Ascending aorta (tissue), 2 donors: ENCODE results near the gene HOXA13. TPM values are rescaled to one million over a fixed set of nuclear protein-coding genes. Genes with fewer than 3 reads are reported as not detected.
A peak's percentile ranks its signal among the peaks of the same experiment; 100 is the strongest.

Source experiments
- DNase-seq, 2 donors: peaks; one replicate each; pipeline ENCODE4 v3.0.0-alpha.2; 2019; ENCODE audit warnings: low spot score in 2 of 2
- H3K27ac ChIP-seq, 2 donors: fragments of 200-600 bp; sonication (generic); one replicate each; pipeline ENCODE4 v1.5.1; 2016 to 2017; ENCODE audit warnings: mild to moderate bottlenecking in 1 of 2
- H3K27me3 ChIP-seq: fragments of 200-600 bp; sonication (generic); one replicate; pipeline ENCODE4 v1.5.1; 2017
- H3K36me3 ChIP-seq, 2 donors: fragments of 200-600 bp; sonication (generic); one replicate each; pipeline ENCODE4 v1.5.1; 2016
- H3K4me1 ChIP-seq, 2 donors: fragments of 200-600 bp; sonication (generic); one replicate each; pipeline ENCODE4 v1.5.1; 2016 to 2017; ENCODE audit warnings: mild to moderate bottlenecking in 1 of 2
- H3K4me3 ChIP-seq, 2 donors: fragments of 200-600 bp; sonication (generic); one replicate each; pipeline ENCODE4 v1.5.1; 2016 to 2017; ENCODE audit warnings: mild to moderate bottlenecking in 1 of 2
- H3K9me3 ChIP-seq, 2 donors: fragments of 200-600 bp; sonication (generic); one replicate each; pipeline ENCODE4 v1.5.1; 2016
- intact Hi-C: fragments of 100-400 bp; cut with DNase I; formaldehyde crosslinking; loops from one replicate; pipeline ENCODE4 v1.15.1; 2023
- total RNA-seq: library from RNA; depleted of rRNA; stranded (reverse); fragments of >200 nt; gene quantifications from one replicate; pipeline ENCODE4 v1.1.0, GENCODE V29; 2016
- TF ChIP-seq, protein P1 (sequence below), 3 experiments: fragments of 200-600 bp in 2 of 3; fragments of 450-650 bp in 1 of 3; sonication (generic) in 2 of 3; IDR thresholded peaks; one replicate each; pipeline ENCODE4 v1.5.1; 2016 to 2019; ENCODE audit warnings: antibody characterized with exemption in 3 of 3, mild to moderate bottlenecking in 1 of 3, moderate library complexity in 1 of 3

HOXA13 gene
- total RNA-seq, 1 donor from 2014 or later, result not detected

DNA sequence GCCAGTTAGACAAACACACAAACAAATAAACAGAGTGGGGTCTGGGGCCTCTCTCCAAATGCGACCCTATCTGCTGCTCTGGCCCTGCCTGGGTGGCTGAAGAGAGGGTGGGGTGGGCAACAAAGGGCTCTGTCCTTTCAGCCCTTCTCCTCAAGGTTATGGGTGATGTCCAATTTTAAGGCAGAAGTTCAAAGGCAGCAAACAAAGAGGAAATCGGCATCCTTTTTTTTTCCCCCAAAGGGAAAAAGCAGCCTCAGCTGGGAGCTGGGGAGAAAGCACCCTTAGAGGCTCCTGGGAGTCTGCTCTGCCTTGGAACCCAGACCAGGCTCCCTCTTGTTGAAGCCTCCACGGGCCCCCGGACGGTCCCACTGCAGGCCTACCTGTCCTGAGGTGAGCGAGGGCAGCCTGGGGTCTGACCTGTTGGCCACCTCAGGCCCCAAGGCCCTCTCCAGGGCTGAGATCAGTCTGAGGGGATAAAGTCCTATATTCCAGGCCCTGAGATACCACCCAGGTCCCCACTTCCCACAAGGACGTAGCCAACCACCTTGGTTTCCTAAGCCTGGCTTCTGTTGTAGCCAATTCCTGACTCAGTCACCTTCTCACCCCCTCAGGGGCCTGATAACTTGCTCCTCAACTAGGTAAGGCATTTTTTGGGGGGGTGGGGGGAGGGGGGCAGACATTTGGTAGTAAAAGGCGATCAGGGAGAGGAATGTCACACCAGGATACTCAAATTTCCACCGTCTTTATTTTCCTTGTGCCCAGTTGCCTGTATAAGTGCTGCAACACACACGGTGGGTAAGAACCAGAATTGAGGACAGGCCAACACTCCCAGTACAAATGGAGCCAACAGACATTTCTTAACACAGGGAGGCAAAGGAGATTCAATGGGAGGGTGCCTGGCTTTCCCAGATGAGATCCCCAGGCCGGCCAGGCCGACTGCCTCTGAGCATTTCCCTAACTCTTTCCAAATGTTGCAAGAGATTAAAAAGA is 19.2 kb downstream of the HOXA13 start:
- Histone ChIP-seq H3K4me3 (no peak overlapping the region), H3K4me1 (peaks cover 2 to 15% of the 10 kb centered on the region in 2 donors), H3K27ac (no peak overlapping the region), H3K36me3 (no peaks in the 10 kb centered on the region), H3K9me3 (no peaks in the 10 kb centered on the region), H3K27me3 (peaks cover 23% of the 10 kb centered on the region)
- intact Hi-C loops, result loop anchor here (5.0 kb wide), 1 partner anchor 813 kb away; no protein-coding TSS in a partner anchor
- TF ChIP-seq, protein P1, sequence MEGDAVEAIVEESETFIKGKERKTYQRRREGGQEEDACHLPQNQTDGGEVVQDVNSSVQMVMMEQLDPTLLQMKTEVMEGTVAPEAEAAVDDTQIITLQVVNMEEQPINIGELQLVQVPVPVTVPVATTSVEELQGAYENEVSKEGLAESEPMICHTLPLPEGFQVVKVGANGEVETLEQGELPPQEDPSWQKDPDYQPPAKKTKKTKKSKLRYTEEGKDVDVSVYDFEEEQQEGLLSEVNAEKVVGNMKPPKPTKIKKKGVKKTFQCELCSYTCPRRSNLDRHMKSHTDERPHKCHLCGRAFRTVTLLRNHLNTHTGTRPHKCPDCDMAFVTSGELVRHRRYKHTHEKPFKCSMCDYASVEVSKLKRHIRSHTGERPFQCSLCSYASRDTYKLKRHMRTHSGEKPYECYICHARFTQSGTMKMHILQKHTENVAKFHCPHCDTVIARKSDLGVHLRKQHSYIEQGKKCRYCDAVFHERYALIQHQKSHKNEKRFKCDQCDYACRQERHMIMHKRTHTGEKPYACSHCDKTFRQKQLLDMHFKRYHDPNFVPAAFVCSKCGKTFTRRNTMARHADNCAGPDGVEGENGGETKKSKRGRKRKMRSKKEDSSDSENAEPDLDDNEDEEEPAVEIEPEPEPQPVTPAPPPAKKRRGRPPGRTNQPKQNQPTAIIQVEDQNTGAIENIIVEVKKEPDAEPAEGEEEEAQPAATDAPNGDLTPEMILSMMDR (IDR thresholded peaks at IDR 0.05), result no peak
- DNase-seq, result peak in 1 of 2 donors; percentile 53

DNA sequence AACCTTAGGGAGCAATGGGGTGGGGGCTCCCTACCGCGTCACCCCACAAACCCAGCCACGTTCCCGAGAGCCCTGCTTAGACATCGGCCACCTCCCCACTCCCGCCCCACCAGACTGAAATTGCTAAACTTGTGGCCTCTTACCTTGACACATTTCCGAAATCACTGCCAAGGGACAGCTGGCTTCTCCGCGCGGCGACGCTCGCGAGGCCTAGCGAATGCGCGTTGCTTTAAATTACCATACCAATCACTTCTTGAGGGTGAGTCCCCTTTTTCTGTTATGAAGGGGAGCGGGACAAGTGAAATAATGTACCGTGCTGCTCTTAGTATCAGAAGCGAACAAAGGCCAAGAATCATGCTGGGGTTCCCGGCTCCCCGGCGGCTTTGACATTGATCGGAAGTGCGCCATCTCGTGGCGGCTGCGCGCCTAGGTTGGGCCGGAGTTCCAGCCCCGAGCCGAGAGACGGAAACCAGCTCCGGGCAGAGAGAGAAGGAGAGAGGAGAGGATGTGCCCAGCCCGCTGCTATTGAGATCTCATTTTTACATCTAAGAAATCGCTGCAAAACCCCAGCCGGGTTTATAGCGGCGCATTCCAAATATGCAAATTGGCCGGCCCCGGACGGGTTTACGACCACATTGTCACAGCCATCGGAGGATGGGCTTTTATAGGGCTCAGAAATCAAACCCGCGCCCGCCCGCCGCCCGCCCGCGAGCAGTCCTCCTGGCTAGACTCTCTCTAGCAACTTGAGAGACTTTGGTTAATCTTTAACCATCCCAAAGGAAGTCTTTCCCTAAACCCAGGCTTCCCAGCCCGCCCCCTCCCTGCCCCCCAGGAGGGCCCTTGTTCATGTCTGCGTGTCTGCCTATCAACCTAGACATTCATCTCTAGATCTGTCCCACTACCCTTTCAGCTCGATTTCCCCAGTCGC is 20.1 kb downstream of the HOXA13 start:
- no peaks in the 10 kb centered on the region for H3K9me3 ChIP-seq
- intact Hi-C loops, result loop anchor here (5.0 kb wide), 1 partner anchor 812 kb away; no protein-coding TSS in a partner anchor
- no peak overlapping the region for H3K27ac ChIP-seq
- TF ChIP-seq, protein P1 (IDR thresholded peaks at IDR 0.05), result peak; percentile 39 to 78 (median 77)
- peak in 1 of 2 donors; percentile 73 for DNase-seq
- H3K36me3 ChIP-seq, result no peaks in the 10 kb centered on the region
- peaks cover 2 to 15% of the 10 kb centered on the region in 2 donors for H3K4me1 ChIP-seq
- peak overlapping the region in 1 of 2 donors; percentile 22 for H3K4me3 ChIP-seq
- peaks cover 26% of the 10 kb centered on the region for H3K27me3 ChIP-seq

DNA sequence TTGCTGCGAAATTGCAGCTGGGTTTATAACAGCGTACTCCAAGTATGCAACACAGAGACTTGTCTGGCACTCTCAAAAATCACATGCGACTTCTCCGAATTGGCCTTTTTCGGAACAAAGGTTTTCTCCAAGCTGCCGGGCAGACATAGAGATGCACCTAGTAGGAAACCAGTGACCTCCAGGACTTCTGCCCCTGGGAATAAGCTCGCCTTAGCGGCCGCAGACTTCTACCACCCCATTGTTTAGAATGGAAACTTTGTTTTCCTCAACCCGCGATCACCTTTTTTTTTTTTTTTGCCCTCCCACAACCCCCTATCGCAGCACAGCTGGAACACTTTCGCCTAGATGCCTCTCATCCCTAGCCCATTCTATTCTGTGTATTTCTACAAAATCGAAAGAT is 20.9 kb downstream of the HOXA13 start:
- Histone ChIP-seq H3K36me3 (no peaks in the 10 kb centered on the region), H3K4me1 (peaks cover 2 to 14% of the 10 kb centered on the region in 2 donors), H3K4me3 (no peak overlapping the region), H3K9me3 (no peaks in the 10 kb centered on the region), H3K27me3 (peaks cover 31% of the 10 kb centered on the region), H3K27ac (no peak overlapping the region)
- TF ChIP-seq, protein P1 (IDR thresholded peaks at IDR 0.05), result no peak
- intact Hi-C loops, result no loop called here
- no peak for DNase-seq

DNA sequence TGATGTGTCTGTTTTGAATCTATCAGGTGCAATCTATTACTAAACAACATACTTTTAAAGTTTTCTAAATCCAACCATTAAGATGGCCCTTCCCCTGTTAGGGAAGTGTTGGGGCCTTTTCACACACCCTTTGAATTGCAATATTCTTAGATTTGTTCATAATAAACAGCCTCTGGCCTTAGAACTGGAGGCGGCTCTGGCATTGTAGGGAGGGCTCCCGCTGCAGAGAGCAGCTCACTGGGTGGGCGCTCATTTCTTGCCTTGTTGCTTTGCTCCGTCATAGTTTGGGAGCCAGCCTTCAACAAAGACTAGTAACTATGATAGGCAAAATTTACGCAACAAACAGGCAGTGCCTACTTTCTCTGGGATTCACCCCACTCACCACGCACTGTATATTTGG is 21.5 kb downstream of the HOXA13 start:
- no peaks in the 10 kb centered on the region for H3K36me3 ChIP-seq
- TF ChIP-seq, protein P1 (IDR thresholded peaks at IDR 0.05), result no peak
- no peaks in the 10 kb centered on the region for H3K9me3 ChIP-seq
- peaks cover 2 to 15% of the 10 kb centered on the region in 2 donors for H3K4me1 ChIP-seq
- intact Hi-C loops, result no loop called here
- H3K4me3 ChIP-seq, result no peak overlapping the region
- no peak for DNase-seq
- H3K27ac ChIP-seq, result no peak overlapping the region
- H3K27me3 ChIP-seq, result peaks cover 29% of the 10 kb centered on the region

DNA sequence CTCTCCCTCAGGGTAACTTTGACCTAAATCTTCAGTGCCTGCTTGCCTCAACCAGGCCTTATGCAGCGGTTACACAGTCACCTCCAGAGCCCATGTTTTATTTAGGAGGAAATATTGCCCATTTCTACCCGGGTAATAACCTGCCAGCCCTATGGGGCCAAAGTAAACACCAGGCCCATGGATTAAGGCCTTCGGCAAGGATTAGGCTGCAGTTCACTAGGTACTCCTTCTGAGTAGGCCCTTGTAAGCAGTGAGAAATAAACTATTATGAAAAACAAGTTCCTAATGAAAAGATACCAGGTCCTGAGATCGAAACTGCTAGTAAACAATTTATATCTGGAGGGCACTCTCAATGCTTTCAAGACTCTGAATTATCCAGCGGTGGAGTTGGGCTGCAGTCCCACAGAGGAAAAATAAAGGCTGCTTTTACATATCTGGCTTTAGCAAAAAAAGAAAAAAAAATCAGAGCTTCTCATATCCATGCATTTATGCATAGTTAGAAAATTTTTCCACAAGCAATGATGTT is 22.0 kb downstream of the HOXA13 start:
- Histone ChIP-seq H3K4me1 (peaks cover 0 to 17% of the 10 kb centered on the region in 2 donors), H3K9me3 (no peaks in the 10 kb centered on the region), H3K36me3 (no peaks in the 10 kb centered on the region), H3K4me3 (no peak overlapping the region), H3K27ac (no peak overlapping the region), H3K27me3 (peaks cover 30% of the 10 kb centered on the region)
- intact Hi-C loops, result no loop called here
- peak in 1 of 2 donors; percentile 37 for DNase-seq
- TF ChIP-seq, protein P1 (IDR thresholded peaks at IDR 0.05), result no peak
